Nephron progenitor cell (in vitro differentiated cells): ENCODE results near the gene P3H3.

Experiments used
- DNase-seq: peaks from one replicate; pipeline ENCODE4 v3.0.0; 2021
- H3K27ac Mint-ChIP-seq: 2 replicates; pipeline ENCODE4 v1.8.0; 2021; ENCODE audit warnings: mild to moderate bottlenecking, moderate library complexity, mixed read lengths
- H3K27me3 Mint-ChIP-seq: 2 replicates; pipeline ENCODE4 v1.8.0; 2021; ENCODE audit warnings: mild to moderate bottlenecking, low read depth, mixed read lengths; ENCODE audit not compliant: poor library complexity
- H3K36me3 Mint-ChIP-seq: 2 replicates; pipeline ENCODE4 v1.8.0; 2021; ENCODE audit warnings: low read depth, mixed read lengths
- H3K4me1 Mint-ChIP-seq: 2 replicates; pipeline ENCODE4 v1.8.0; 2021; ENCODE audit warnings: mixed read lengths
- H3K4me3 Mint-ChIP-seq: 2 replicates; pipeline ENCODE4 v1.8.0; 2021; ENCODE audit warnings: mild to moderate bottlenecking, moderate library complexity, mixed read lengths
- H3K9me3 Mint-ChIP-seq: 2 replicates; pipeline ENCODE4 v1.8.0; 2021; ENCODE audit warnings: mild to moderate bottlenecking, moderate library complexity, mixed read lengths
- CTCF ChIP-seq: fragments of 200-600 bp; sonication (generic); IDR thresholded peaks from 2 replicates; pipeline ENCODE4 v1.5.0; 2021; ENCODE audit warnings: antibody characterized with exemption

P3H3 gene

GRCh38 chr12:6853626-6854025 is 25.4 kb downstream of the P3H3 start:
- TF ChIP-seq CTCF: no peak
- Mint-ChIP-seq H3K9me3 (no peaks in the 10 kb centered on the region), H3K27me3 (peaks cover 3% of the 10 kb centered on the region), H3K36me3 (peaks cover 45% of the 10 kb centered on the region), H3K4me3 (peak overlapping the region; percentile 94), H3K4me1 (peaks cover 47% of the 10 kb centered on the region), H3K27ac (peak overlapping the region; percentile 70)
- no peak for DNase-seq

DNA sequence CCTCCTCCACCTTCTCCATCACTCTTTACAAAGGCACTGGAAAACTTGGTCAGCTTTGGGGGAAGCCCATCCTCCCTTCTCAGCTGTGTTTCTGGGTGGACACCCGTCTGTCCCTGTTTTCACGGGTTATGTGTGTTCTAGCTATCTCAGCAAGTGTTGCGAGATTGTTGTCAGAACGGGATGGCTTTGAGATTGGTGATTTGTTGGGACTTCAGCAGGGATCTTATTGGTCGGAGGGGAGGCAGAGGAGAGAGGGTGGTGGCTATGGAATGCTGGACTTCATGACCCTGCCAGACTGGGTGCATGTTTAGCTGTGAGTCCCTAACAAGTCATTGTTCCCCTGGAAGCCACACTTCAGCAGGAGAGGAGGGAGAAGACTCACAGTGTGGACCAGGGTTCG is 25.8 kb downstream of the P3H3 start:
- H3K27me3 Mint-ChIP-seq: peaks cover 3% of the 10 kb centered on the region
- H3K36me3 Mint-ChIP-seq: peaks cover 47% of the 10 kb centered on the region
- peaks cover 43% of the 10 kb centered on the region for H3K4me1 Mint-ChIP-seq
- peak overlapping the region; percentile 94 for H3K4me3 Mint-ChIP-seq
- no peak for DNase-seq
- no peak for TF ChIP-seq CTCF
- H3K27ac Mint-ChIP-seq: peak overlapping the region; percentile 70
- no peaks in the 10 kb centered on the region for H3K9me3 Mint-ChIP-seq

DNA sequence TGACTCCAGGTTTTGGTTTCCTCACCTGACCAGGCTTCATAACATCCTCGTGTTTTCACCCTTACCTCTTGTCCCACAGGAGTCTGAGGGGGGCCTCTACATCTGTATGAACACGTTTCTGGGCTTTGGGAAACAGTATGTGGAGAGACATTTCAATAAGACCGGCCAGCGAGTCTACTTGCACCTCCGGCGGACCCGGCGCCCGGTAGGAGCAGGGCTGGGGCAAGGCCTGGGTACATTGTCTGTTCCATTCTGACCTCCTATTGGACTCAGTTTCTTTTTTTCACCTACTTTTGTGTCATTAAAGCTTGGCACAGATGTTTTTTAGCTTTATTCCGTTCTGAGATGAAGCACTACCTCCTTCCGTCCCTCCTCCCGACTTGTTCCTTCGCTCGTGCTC is 27.1 kb downstream of the P3H3 start:
- Mint-ChIP-seq H3K4me3 (no peak overlapping the region), H3K36me3 (peaks cover 43% of the 10 kb centered on the region), H3K4me1 (peaks cover 30% of the 10 kb centered on the region), H3K9me3 (no peaks in the 10 kb centered on the region), H3K27me3 (peaks cover 3% of the 10 kb centered on the region), H3K27ac (no peak overlapping the region)
- no peak for TF ChIP-seq CTCF
- no peak for DNase-seq

DNA sequence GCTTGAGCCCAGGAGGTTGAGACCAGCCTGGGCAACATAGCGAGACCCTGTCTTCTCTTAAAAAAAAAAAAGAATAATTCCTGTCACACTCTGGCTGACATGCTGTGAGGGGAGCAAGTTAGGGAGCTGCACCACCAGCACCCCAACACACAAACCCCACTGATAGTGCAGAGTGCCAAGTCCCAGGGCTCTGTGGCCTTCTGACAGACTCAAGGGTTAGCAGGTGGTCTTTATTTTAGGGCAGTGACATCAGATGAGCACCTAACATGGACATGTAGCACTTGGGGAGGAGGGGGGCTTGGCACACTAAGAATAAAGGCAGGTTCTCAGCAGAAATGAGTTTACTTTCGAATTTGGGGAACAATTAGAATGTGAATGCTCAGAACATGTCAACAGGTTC is 30.6 kb downstream of the P3H3 start:
- no peak for DNase-seq
- Mint-ChIP-seq H3K4me3 (no peak overlapping the region), H3K36me3 (peaks cover 70% of the 10 kb centered on the region), H3K27ac (no peak overlapping the region), H3K4me1 (peaks cover 12% of the 10 kb centered on the region), H3K27me3 (peaks cover 3% of the 10 kb centered on the region), H3K9me3 (no peaks in the 10 kb centered on the region)
- no peak for TF ChIP-seq CTCF

DNA sequence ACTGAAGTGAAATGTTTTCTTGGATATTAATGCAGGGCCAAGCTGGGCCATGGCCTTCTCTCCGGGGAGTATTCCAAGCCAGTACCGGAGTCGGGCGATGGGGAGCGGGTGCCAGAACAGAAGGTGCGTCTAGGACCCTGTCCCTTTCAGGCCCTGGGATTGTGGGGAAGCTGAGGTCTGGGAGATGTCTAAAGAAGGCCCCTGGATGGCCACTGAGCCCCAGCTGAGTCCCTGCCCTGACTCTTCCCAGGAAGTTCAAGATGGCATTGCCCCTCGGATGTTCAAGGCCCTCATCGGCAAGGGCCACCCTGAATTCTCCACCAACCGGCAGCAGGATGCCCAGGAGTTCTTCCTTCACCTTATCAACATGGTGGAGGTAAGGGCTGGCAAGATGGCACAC is 31.9 kb downstream of the P3H3 start:
- H3K27ac Mint-ChIP-seq: peak overlapping the region; percentile 75
- H3K9me3 Mint-ChIP-seq: no peaks in the 10 kb centered on the region
- DNase-seq: no peak
- H3K27me3 Mint-ChIP-seq: peaks cover 3% of the 10 kb centered on the region
- H3K4me1 Mint-ChIP-seq: peaks cover under 1% of the 10 kb centered on the region
- no peak overlapping the region for H3K4me3 Mint-ChIP-seq
- no peak for TF ChIP-seq CTCF
- H3K36me3 Mint-ChIP-seq: peaks cover 75% of the 10 kb centered on the region

DNA sequence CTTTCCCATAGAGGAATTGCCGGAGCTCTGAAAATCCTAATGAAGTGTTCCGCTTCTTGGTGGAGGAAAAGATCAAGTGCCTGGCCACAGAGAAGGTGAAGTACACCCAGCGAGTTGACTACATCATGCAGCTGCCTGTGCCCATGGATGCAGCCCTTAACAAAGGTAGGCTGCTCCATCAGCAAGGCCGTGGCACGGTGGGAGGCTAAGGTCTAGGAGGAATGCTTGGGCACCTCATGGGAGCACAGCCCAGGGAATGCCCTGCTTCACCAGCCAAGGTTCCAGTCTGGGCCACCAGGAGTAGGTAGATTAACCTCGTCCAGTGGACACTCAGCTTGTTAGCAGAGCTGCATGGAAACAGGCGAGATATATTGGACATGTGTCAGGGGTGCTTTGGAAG is 32.7 kb downstream of the P3H3 start:
- no peak for DNase-seq
- Mint-ChIP-seq H3K27ac (no peak overlapping the region), H3K4me3 (no peak overlapping the region), H3K36me3 (peaks cover 79% of the 10 kb centered on the region), H3K9me3 (no peaks in the 10 kb centered on the region), H3K27me3 (peaks cover 3% of the 10 kb centered on the region), H3K4me1 (peaks cover 9% of the 10 kb centered on the region)
- TF ChIP-seq CTCF: no peak
